Vagina (tissue), 2 donors: ENCODE results near the gene FAM50A. TPM values are rescaled to one million over a fixed set of nuclear protein-coding genes. Genes with fewer than 3 reads are reported as not detected.

ENCODE experiments used
- DNase-seq, 2 donors: peaks; one replicate each; pipeline ENCODE4 v3.0.0-alpha.2; 2017; ENCODE audit errors: extremely low spot score in 2 of 2
- H3K27ac ChIP-seq: fragments of 200-600 bp; sonication (generic); one replicate; pipeline ENCODE4 v1.5.1; 2019
- H3K27me3 ChIP-seq: fragments of 200-600 bp; sonication (generic); one replicate; pipeline ENCODE4 v1.5.1; 2019
- H3K36me3 ChIP-seq, 2 donors: fragments of 200-600 bp; sonication (generic); one replicate each; pipeline ENCODE4 v1.5.1; 2017 to 2019
- H3K4me1 ChIP-seq: fragments of 200-600 bp; sonication (generic); one replicate; pipeline ENCODE4 v1.5.1; 2019
- H3K4me3 ChIP-seq, 2 donors: fragments of 200-600 bp; sonication (generic); 1 replicate in 1 of 2; 2 replicates in 1 of 2; pipeline ENCODE4 v1.5.1; 2016 to 2019
- H3K9me3 ChIP-seq: fragments of 200-600 bp; sonication (generic); one replicate; pipeline ENCODE4 v1.5.1; 2019
- POLR2A ChIP-seq, 2 donors: fragments of 450-650 bp; IDR thresholded peaks; one replicate each; pipeline ENCODE4 v1.6.1; 2017; ENCODE audit warnings: antibody characterized with exemption in 2 of 2, mild to moderate bottlenecking in 2 of 2, moderate library complexity in 2 of 2
- POLR2AphosphoS5 ChIP-seq, 2 donors: sonication (generic); formaldehyde crosslinking; IDR thresholded peaks; one replicate each; pipeline ENCODE4 v1.9.0; 2017; ENCODE audit warnings: antibody characterized with exemption in 2 of 2, mild to moderate bottlenecking in 2 of 2, low read depth in 1 of 2; ENCODE audit not compliant: insufficient read depth in 1 of 2
- intact Hi-C: fragments of 100-400 bp; cut with DNase I; formaldehyde crosslinking; loops from one replicate; pipeline ENCODE4 v1.15.1; 2023
- total RNA-seq: library from RNA; depleted of rRNA; stranded (reverse); fragments of >200 nt; gene quantifications from one replicate; pipeline ENCODE4 v1.2.3, GENCODE V29; 2016
- TF ChIP-seq, protein P1 (sequence below), 3 experiments: fragments of 450-650 bp in 2 of 3; fragments of 200-600 bp in 1 of 3; sonication (generic) in 1 of 3; IDR thresholded peaks; one replicate each; pipeline ENCODE4 v1.5.1; 2017 to 2019; ENCODE audit warnings: antibody characterized with exemption in 3 of 3, mild to moderate bottlenecking in 2 of 3, moderate library complexity in 2 of 3

The FAM50A gene
- total RNA-seq, 1 donor from 2014 or later: 33.6 TPM

DNA sequence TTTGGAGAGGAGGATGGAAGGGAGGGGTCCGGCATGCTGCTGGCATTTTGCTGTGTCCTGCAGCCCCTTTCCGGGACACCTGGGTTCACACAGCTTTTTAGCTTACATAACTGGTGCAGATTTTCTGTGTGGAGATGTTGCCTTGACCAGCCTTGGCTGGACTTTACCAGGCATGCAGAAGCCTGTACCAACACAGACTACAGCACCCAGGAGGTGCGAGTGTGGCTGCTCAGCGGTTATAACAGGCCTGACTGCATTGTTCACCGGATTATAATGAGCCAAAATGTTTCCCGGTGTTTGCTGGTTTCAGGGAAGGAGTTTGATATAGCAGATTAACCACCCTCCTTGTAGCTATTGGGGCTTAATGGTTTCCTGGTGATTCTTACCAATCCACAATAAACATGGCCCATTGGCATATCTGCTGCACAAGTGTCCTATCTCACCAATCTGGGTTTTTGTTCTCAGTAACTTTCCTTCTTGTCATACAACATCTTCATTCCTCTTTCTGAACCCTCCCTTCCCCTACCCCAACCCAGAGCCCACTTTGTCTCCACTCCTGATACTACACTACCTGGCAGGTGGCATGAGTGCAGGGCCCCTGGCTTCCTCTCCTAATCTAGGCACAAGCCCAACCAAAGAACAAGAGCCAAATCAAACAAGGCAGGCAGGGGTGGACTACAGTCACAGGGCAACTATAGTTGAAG lies 41.9 kb upstream of the FAM50A start:
- peaks cover 21% of the 10 kb centered on the region for H3K4me1 ChIP-seq
- H3K27me3 ChIP-seq: no peaks in the 10 kb centered on the region
- TF ChIP-seq POLR2AphosphoS5 (IDR thresholded peaks at IDR 0.05; ENCODE audit: insufficient read depth in 1 of 2, low read depth in 1 of 2) (no peak), POLR2A (IDR thresholded peaks at IDR 0.05) (no peak)
- TF ChIP-seq, protein P1, sequence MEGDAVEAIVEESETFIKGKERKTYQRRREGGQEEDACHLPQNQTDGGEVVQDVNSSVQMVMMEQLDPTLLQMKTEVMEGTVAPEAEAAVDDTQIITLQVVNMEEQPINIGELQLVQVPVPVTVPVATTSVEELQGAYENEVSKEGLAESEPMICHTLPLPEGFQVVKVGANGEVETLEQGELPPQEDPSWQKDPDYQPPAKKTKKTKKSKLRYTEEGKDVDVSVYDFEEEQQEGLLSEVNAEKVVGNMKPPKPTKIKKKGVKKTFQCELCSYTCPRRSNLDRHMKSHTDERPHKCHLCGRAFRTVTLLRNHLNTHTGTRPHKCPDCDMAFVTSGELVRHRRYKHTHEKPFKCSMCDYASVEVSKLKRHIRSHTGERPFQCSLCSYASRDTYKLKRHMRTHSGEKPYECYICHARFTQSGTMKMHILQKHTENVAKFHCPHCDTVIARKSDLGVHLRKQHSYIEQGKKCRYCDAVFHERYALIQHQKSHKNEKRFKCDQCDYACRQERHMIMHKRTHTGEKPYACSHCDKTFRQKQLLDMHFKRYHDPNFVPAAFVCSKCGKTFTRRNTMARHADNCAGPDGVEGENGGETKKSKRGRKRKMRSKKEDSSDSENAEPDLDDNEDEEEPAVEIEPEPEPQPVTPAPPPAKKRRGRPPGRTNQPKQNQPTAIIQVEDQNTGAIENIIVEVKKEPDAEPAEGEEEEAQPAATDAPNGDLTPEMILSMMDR (IDR thresholded peaks at IDR 0.05): no peak
- H3K4me3 ChIP-seq: no peak overlapping the region
- peaks cover 0 to 20% of the 10 kb centered on the region in 2 donors for H3K36me3 ChIP-seq
- intact Hi-C loops: no loop called here
- H3K9me3 ChIP-seq: no peaks in the 10 kb centered on the region
- H3K27ac ChIP-seq: no peak overlapping the region
- DNase-seq: no peak

DNA sequence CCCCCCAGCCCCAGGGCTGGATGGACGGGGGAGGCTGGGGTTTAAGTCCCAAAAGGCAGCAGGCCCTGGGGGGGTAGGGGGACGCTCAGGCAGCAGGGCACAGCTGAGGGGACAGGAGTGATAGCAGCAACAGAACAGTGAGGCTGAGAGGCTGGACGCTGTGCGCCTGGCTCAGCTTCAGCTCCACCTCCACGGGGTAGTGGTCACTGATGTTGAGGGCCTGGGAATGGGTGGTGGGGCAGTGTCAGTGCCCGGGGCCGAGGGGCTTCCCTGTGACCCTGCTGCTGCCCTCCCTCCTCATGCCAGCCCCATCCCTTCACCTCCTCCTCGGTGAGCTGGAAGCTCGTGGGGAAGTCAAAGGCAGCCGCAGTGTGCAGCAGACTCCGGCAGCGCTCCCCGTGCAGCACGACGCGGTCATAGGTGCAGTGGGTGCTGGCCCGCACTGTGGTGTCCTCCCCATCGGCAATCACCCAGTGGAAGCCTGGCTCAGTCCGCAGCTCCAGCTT lies 41.3 kb upstream of the FAM50A start:
- no peak overlapping the region for H3K27ac ChIP-seq
- no peaks in the 10 kb centered on the region for H3K27me3 ChIP-seq
- intact Hi-C loops: no loop called here
- TF ChIP-seq POLR2A (IDR thresholded peaks at IDR 0.05): no peak
- no peak for TF ChIP-seq POLR2AphosphoS5 (IDR thresholded peaks at IDR 0.05; ENCODE audit: insufficient read depth in 1 of 2, low read depth in 1 of 2)
- TF ChIP-seq, protein P1 (IDR thresholded peaks at IDR 0.05): no peak
- H3K9me3 ChIP-seq: no peaks in the 10 kb centered on the region
- H3K36me3 ChIP-seq: peaks cover 0 to 20% of the 10 kb centered on the region in 2 donors
- H3K4me3 ChIP-seq: no peak overlapping the region
- peaks cover 21% of the 10 kb centered on the region for H3K4me1 ChIP-seq
- DNase-seq: no peak

DNA sequence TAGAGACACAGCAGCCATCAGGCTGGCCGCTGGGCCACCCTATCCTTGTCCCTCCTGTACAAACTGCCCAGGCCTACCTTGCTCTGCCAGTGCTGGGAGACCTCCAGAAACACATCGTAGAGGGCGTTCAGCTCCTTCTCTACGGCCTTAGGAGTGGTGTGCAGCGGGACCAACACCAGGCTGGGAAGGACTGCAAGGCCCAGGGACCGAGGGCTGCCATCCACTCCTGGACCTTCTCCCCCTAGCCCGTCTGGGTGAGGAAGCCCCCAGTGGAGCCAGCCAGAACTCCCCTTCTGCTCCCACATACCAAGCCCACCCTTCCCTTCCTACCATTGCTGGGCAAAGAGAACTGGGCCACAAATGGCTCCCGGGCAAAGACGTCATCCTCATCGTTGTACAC lies 40.7 kb upstream of the FAM50A start:
- TF ChIP-seq, protein P1 (IDR thresholded peaks at IDR 0.05): no peak
- TF ChIP-seq POLR2A (IDR thresholded peaks at IDR 0.05) (no peak), POLR2AphosphoS5 (IDR thresholded peaks at IDR 0.05; ENCODE audit: insufficient read depth in 1 of 2, low read depth in 1 of 2) (no peak)
- no peaks in the 10 kb centered on the region for H3K9me3 ChIP-seq
- H3K36me3 ChIP-seq: peaks cover 0 to 20% of the 10 kb centered on the region in 2 donors
- DNase-seq: no peak
- peaks cover 21% of the 10 kb centered on the region for H3K4me1 ChIP-seq
- H3K27ac ChIP-seq: no peak overlapping the region
- H3K27me3 ChIP-seq: no peaks in the 10 kb centered on the region
- intact Hi-C loops: no loop called here
- H3K4me3 ChIP-seq: no peak overlapping the region

DNA sequence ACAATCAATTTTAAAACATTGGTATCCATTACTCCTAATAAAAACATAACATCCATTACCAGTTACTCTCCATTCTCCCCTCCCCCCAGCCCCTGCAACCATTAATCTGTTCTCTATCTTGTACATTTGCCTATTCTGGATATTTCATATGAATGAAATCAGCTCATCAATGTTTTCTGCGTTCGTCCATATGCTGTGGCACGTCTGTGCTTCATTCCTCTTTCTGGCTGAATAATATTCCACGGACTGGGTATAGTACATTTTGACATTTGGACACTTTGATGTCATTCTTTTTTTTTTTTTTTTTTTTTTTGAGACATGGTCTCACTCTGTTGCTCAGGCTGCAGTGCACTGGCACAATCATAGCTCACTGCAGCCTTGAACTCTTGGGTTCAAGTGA lies 40.1 kb upstream of the FAM50A start:
- H3K9me3 ChIP-seq: no peaks in the 10 kb centered on the region
- H3K4me1 ChIP-seq: peaks cover 21% of the 10 kb centered on the region
- peaks cover 0 to 20% of the 10 kb centered on the region in 2 donors for H3K36me3 ChIP-seq
- H3K4me3 ChIP-seq: no peak overlapping the region
- H3K27ac ChIP-seq: no peak overlapping the region
- no peak for DNase-seq
- intact Hi-C loops: no loop called here
- H3K27me3 ChIP-seq: no peaks in the 10 kb centered on the region
- no peak for TF ChIP-seq POLR2AphosphoS5 (IDR thresholded peaks at IDR 0.05; ENCODE audit: insufficient read depth in 1 of 2, low read depth in 1 of 2)
- TF ChIP-seq, protein P1 (IDR thresholded peaks at IDR 0.05): no peak
- no peak for TF ChIP-seq POLR2A (IDR thresholded peaks at IDR 0.05)

DNA sequence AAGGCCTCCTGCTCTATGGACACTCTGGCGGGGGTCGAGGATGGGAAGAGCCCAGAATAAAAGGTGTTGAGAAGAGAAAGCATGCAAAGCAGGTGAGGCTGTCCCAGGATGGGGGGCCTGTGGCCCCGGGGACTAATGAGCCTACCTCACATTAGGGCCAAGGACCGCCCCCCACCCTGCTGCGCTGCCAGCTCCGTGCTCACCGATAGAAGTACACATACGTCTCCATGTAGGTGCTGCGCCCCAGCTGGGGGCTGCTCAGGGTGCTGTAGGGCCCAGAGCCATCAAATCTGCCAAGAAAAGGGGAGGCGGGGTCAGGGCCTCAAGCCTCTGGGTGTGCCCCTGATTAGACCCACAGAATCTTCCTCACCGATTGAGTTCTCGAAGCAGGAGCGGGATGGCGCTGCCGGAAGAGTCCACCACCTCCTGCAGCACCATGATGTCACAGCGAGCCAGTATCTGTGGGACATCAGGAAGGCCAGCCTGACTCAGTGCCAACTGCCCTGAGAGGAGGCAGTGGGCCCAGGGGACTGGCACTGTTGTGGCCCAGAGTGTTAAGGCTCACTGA lies 39.2 kb upstream of the FAM50A start:
- intact Hi-C loops: no loop called here
- no peaks in the 10 kb centered on the region for H3K27me3 ChIP-seq

More for the DNA sequence above, 39.2 kb upstream of the FAM50A start:
- TF ChIP-seq POLR2A (IDR thresholded peaks at IDR 0.05): no peak
- TF ChIP-seq POLR2AphosphoS5 (IDR thresholded peaks at IDR 0.05; ENCODE audit: insufficient read depth in 1 of 2, low read depth in 1 of 2): no peak
- TF ChIP-seq, protein P1 (IDR thresholded peaks at IDR 0.05): no peak
- no peak overlapping the region for H3K27ac ChIP-seq
- H3K36me3 ChIP-seq: peaks cover 0 to 13% of the 10 kb centered on the region in 2 donors
- no peak for DNase-seq
- no peak overlapping the region for H3K4me3 ChIP-seq
- peaks cover 14% of the 10 kb centered on the region for H3K4me1 ChIP-seq
- no peaks in the 10 kb centered on the region for H3K9me3 ChIP-seq
